Type B pancreatic cell (in vitro differentiated cells): ENCODE data around the gene SCG5. TPM values are rescaled to one million over a fixed set of nuclear protein-coding genes. Genes with fewer than 3 reads are reported as not detected.
A peak's percentile ranks its signal among the peaks of the same experiment; 100 is the strongest.

Experiments used
- DNase-seq: peaks from one replicate; pipeline ENCODE4 v3.0.0; 2021; ENCODE audit warnings: mixed read lengths; ENCODE audit not compliant: unreplicated experiment; ENCODE audit errors: extremely low spot score
- H3K27ac Mint-ChIP-seq: 2 replicates; pipeline ENCODE4 v1.8.0; 2021; ENCODE audit warnings: mild to moderate bottlenecking, mixed read lengths
- H3K27me3 Mint-ChIP-seq: 2 replicates; pipeline ENCODE4 v1.8.0; 2021; ENCODE audit warnings: mixed read lengths
- H3K36me3 Mint-ChIP-seq: 2 replicates; pipeline ENCODE4 v1.8.0; 2021; ENCODE audit warnings: mixed read lengths
- H3K4me1 Mint-ChIP-seq: one replicate; pipeline ENCODE4 v1.8.0; 2021; ENCODE audit warnings: mixed read lengths; ENCODE audit not compliant: unreplicated experiment
- H3K4me3 Mint-ChIP-seq: 2 replicates; pipeline ENCODE4 v1.8.0; 2021; ENCODE audit warnings: mild to moderate bottlenecking, mixed read lengths
- H3K9me3 Mint-ChIP-seq: 2 replicates; pipeline ENCODE4 v1.8.0; 2021; ENCODE audit warnings: mixed read lengths
- CTCF ChIP-seq: fragments of 200-600 bp; sonication (generic); conservative IDR thresholded peaks from 2 replicates; pipeline ENCODE4 v1.5.0; 2021; ENCODE audit warnings: antibody characterized with exemption, mild to moderate bottlenecking
- total RNA-seq: library from RNA; stranded (reverse); gene quantifications from 2 replicates; pipeline ENCODE4 v1.2.1, GENCODE V29; 2021; ENCODE audit warnings: low replicate concordance

The SCG5 gene
- total RNA-seq, 1 donor from 2014 or later = 93.1 TPM

GRCh38 chr15:32671339-32672325 lies 30.1 kb downstream of the SCG5 start:
- H3K27me3 Mint-ChIP-seq = no peaks in the 10 kb centered on the region
- no peak overlapping the region for H3K4me3 Mint-ChIP-seq
- no peaks in the 10 kb centered on the region for H3K9me3 Mint-ChIP-seq
- H3K4me1 Mint-ChIP-seq = peaks cover 26% of the 10 kb centered on the region
- no peak for DNase-seq
- no peaks in the 10 kb centered on the region for H3K36me3 Mint-ChIP-seq
- no peak overlapping the region for H3K27ac Mint-ChIP-seq
- TF ChIP-seq CTCF = no peak

GRCh38 chr15:32674681-32675080 lies 33.2 kb downstream of the SCG5 start:
- Mint-ChIP-seq H3K4me1 (peaks cover 29% of the 10 kb centered on the region), H3K4me3 (no peak overlapping the region), H3K36me3 (no peaks in the 10 kb centered on the region), H3K9me3 (no peaks in the 10 kb centered on the region), H3K27me3 (no peaks in the 10 kb centered on the region), H3K27ac (no peak overlapping the region)
- TF ChIP-seq CTCF = no peak
- DNase-seq = no peak

- DNase-seq = no peak
- Mint-ChIP-seq H3K27ac (no peak overlapping the region), H3K4me3 (no peak overlapping the region), H3K4me1 (peaks cover 22% of the 10 kb centered on the region), H3K27me3 (no peaks in the 10 kb centered on the region), H3K36me3 (no peaks in the 10 kb centered on the region), H3K9me3 (no peaks in the 10 kb centered on the region)
- TF ChIP-seq CTCF = no peak
Measured at GRCh38 chr15:32675466-32675865, 34.0 kb downstream of the SCG5 start.

GRCh38 chr15:32676169-32676568 lies 34.7 kb downstream of the SCG5 start:
- H3K36me3 Mint-ChIP-seq = no peaks in the 10 kb centered on the region
- DNase-seq = no peak
- no peak overlapping the region for H3K27ac Mint-ChIP-seq
- no peak overlapping the region for H3K4me3 Mint-ChIP-seq
- peaks cover 15% of the 10 kb centered on the region for H3K4me1 Mint-ChIP-seq
- H3K9me3 Mint-ChIP-seq = no peaks in the 10 kb centered on the region
- TF ChIP-seq CTCF = no peak
- no peaks in the 10 kb centered on the region for H3K27me3 Mint-ChIP-seq

- H3K36me3 Mint-ChIP-seq = no peaks in the 10 kb centered on the region
- H3K9me3 Mint-ChIP-seq = no peaks in the 10 kb centered on the region
- peaks cover 11% of the 10 kb centered on the region for H3K4me1 Mint-ChIP-seq
- H3K27me3 Mint-ChIP-seq = no peaks in the 10 kb centered on the region
- no peak for TF ChIP-seq CTCF
- H3K27ac Mint-ChIP-seq = peak overlapping the region; percentile 2
- H3K4me3 Mint-ChIP-seq = no peak overlapping the region
- no peak for DNase-seq
Measured at GRCh38 chr15:32677238-32677750, 35.8 kb downstream of the SCG5 start.
